RCC 7860 (cell line): ENCODE measurements around the gene KIF21B.
A peak's percentile ranks its signal among the peaks of the same experiment; 100 is the strongest.

Source experiments
- DNase-seq: peaks from one replicate; pipeline ENCODE4 v3.0.0-alpha.2; 2015; ENCODE audit warnings: low spot score
- FAIRE-seq: peaks from 2 replicates; lab custom pipeline; 2012; peaks lifted over from hg19 to GRCh38; lab: Jason Lieb, UNC

The KIF21B gene

GRCh38 chr1:201044119-201044518 lies 20.6 kb upstream of the KIF21B start:
- DNase-seq, result no peak
- FAIRE-seq, result no peak

- FAIRE-seq (no peak), DNase-seq (peak; percentile 48)
Observed at GRCh38 chr1:201042779-201043461, 19.4 kb upstream of the KIF21B start.

GRCh38 chr1:201041011-201041410 lies 17.5 kb upstream of the KIF21B start:
- FAIRE-seq, result no peak

GRCh38 chr1:201039876-201040275 lies 16.4 kb upstream of the KIF21B start:
- FAIRE-seq, result no peak
- no peak for DNase-seq

More at GRCh38 chr1:201041011-201041410, 17.5 kb upstream of the KIF21B start:
- DNase-seq, result no peak

- FAIRE-seq (no peak), DNase-seq (no peak)
Observed at GRCh38 chr1:201039418-201039817, 15.9 kb upstream of the KIF21B start.

DNA sequence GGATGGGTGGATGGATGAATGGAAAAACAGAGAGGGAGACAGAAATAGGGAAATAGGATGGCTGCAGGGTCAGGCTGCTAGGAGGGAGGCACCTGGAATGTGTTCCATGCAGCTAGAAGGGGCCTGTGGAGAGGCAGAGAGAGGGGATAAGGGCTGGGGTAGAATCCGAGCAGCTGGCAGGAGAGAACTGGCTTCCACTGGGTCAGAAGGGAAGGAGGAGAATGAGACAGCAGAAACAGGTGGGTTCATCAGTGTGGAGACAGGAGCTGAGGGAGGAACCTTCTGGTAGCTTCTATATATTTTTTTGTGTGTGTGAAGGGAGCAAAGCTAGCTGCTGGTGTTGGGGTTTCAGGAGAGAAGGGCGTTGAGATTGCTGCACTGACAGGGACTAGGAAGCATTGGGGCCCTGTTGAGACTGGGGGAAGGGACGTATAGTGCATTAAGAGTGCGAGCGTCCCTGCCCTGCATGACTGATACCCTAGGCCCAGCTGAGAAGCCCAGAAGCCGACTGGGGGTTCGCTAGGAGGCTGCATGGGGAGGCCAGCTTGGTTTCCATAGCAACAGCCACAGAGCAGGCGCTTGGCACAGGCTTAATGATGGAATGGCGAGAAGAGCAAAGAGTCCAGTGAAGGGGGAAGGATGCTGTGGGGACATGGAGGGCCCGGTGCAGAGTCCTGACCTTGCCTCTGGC lies 14.8 kb upstream of the KIF21B start:
- no peak for FAIRE-seq
- DNase-seq, result no peak

GRCh38 chr1:201036188-201036842 lies 12.8 kb upstream of the KIF21B start:
- DNase-seq (no peak), FAIRE-seq (no peak)

DNA sequence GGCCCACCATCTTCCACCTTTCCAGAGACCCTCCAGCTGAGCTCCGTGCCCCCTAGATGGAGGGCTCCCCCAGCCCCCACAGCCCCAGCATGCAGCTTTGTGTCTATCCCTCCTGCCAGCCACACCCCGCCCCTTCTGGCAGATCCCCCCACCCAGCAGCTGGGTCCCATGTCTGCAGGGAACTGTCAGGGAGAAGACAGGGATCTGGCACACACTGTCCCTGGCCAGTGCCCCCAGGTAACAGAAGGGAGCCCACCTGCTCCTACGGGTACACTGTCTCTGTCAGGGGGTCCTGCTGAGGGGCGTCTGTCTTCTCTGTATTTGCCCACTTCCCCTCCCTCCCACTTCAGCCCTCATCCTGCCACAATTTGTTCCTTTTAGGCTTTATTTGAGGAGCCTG lies 11.2 kb upstream of the KIF21B start:
- no peak for FAIRE-seq
- DNase-seq, result no peak

- DNase-seq, result no peak
- no peak for FAIRE-seq
Observed at GRCh38 chr1:201032408-201032807, 8.9 kb upstream of the KIF21B start.

- DNase-seq, result no peak
- no peak for FAIRE-seq
Observed at GRCh38 chr1:201028461-201028889, 5.0 kb upstream of the KIF21B start.

DNA sequence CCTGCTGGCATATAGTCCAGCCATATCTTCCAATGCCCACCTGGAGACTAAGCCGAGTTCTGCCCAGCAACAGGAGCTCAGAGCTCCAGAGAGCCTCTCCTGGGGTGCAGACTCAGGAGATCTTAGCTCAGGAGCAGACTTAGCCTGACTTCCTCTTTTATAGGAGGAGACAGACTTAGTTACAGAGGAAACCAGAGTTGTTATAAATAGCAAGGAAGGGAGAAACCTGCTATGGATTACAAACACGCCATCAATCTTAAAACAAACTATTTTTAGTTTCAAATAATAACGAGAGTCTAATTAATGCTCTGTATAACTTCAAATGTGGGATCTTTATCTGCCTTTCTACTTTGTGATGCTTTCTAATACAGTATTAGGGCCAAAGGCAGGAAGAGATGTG lies 3.3 kb upstream of the KIF21B start:
- DNase-seq (no peak), FAIRE-seq (no peak)

- DNase-seq (no peak), FAIRE-seq (no peak)
Observed at GRCh38 chr1:201026234-201026633, 2.7 kb upstream of the KIF21B start.

DNA sequence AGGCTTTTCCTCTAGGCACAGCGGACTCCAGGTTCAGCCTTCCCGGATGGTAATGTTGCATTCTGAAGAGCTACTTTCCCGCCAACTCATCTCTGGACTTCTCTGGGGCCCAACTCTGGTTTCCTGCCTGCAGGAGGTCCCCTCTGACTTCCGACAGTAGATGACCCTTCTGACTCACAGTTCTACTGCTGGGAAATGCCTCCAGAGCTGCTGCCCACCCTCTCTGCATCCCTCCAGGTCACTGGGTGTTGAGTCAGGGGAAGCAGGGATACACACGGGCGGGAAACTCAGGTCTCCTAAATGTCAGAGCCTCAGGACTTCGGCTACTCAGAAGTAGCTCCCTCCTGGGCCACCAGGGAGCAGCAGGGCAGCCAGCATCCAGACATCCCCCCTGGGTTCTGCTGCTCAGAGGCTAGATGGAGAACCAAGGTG lies 2.1 kb upstream of the KIF21B start:
- DNase-seq, result peak; percentile 91
- peak; percentile 36 for FAIRE-seq

- DNase-seq, result no peak
- no peak for FAIRE-seq
Observed at GRCh38 chr1:201024625-201024998, 1.1 kb upstream of the KIF21B start.

GRCh38 chr1:201023920-201024624 lies 558 bp upstream of the KIF21B start:
- DNase-seq (no peak), FAIRE-seq (no peak)

GRCh38 chr1:201022820-201023516 lies 546 bp downstream of the KIF21B start:
- DNase-seq (no peak), FAIRE-seq (no peak)

DNA sequence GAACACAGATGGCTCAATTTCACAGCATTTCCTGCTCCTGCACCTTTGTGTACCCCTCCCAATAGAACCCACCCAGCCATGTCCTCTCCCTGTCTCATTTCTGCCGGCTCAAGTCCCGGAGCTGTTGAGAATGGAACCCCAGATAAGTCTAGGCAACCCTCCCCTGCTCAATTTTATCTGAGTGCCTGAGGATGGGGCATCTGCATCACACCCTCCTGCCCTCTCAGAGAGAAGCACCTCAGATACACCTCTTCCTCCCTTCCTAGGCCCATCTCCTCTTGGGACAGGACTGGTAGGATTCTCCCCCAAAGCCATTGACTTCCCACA lies 1.1 kb downstream of the KIF21B start:
- DNase-seq (no peak), FAIRE-seq (no peak)

GRCh38 chr1:201021630-201022492 lies 1.7 kb downstream of the KIF21B start:
- DNase-seq (no peak), FAIRE-seq (no peak)

GRCh38 chr1:201020721-201021629 lies 2.5 kb downstream of the KIF21B start:
- no peak for FAIRE-seq
- no peak for DNase-seq
